MCF 10A (cell line): ENCODE results near the gene ISOC2. TPM values are rescaled to one million over a fixed set of nuclear protein-coding genes. Genes with fewer than 3 reads are reported as not detected.

Experiments
- BruUV-seq: library from RNA; stranded (reverse); fragments of 400-500 nt; replicated peaks from 2 replicates; lab custom pipeline; 2021; lab: Mats Ljungman, UMichigan
- CTCF ChIA-PET: fragments of 300-600 bp; sonication (Branson Sonifier 250); formaldehyde crosslinking; extraction: SDS; loops from one replicate; lab custom pipeline; 2021; ENCODE audit warnings: antibody characterized with exemption, inconsistent platforms; lab: Yijun Ruan, JAX
- POLR2A ChIA-PET: fragments of 300-600, 350-650 bp; sonication (Branson Sonifier 250); formaldehyde crosslinking; extraction: SDS; loops from one replicate; lab custom pipeline; 2020; ENCODE audit warnings: antibody characterized with exemption, inconsistent platforms; lab: Yijun Ruan, JAX
- DNase-seq: peaks from one replicate; pipeline ENCODE4 v3.0.0-alpha.2; 2018; ENCODE audit not compliant: unreplicated experiment
- H3K27ac Mint-ChIP-seq: one replicate; pipeline ENCODE4 v1.8.0; 2022; ENCODE audit warnings: mild to moderate bottlenecking, low read depth, mixed read lengths; ENCODE audit not compliant: unreplicated experiment
- H3K27me3 Mint-ChIP-seq: one replicate; pipeline ENCODE4 v1.8.0; 2022; ENCODE audit warnings: mixed read lengths; ENCODE audit not compliant: insufficient read depth, unreplicated experiment
- H3K36me3 Mint-ChIP-seq: one replicate; pipeline ENCODE4 v1.8.0; 2022; ENCODE audit warnings: mild to moderate bottlenecking, moderate library complexity, mixed read lengths; ENCODE audit not compliant: insufficient read depth, unreplicated experiment
- H3K4me1 Mint-ChIP-seq: one replicate; pipeline ENCODE4 v1.8.0; 2022; ENCODE audit warnings: mixed read lengths; ENCODE audit not compliant: insufficient read depth, unreplicated experiment
- H3K4me3 Mint-ChIP-seq: one replicate; pipeline ENCODE4 v1.8.0; 2022; ENCODE audit warnings: mild to moderate bottlenecking, moderate library complexity, mixed read lengths; ENCODE audit not compliant: unreplicated experiment
- H3K9me3 Mint-ChIP-seq: one replicate; pipeline ENCODE4 v1.8.0; 2022; ENCODE audit warnings: mixed read lengths; ENCODE audit not compliant: unreplicated experiment
- intact Hi-C: fragments of 100-400 bp; cut with micrococcal nuclease; formaldehyde crosslinking; loops from 2 replicates; pipeline ENCODE4 v1.14.1; 2022
- total RNA-seq: library from RNA; stranded (reverse); gene quantifications from 2 replicates; pipeline ENCODE4 v1.2.3, GENCODE V29; 2022
- TF ChIP-seq, protein P1 (sequence below): fragments of 200-600 bp; IDR thresholded peaks from one replicate; pipeline ENCODE4 v1.8.0; 2022; ENCODE audit warnings: antibody characterized with exemption, mild to moderate bottlenecking; ENCODE audit not compliant: unreplicated experiment

Gene ISOC2
- total RNA-seq, 1 experiment from 2014 or later, result 59.9 TPM

DNA sequence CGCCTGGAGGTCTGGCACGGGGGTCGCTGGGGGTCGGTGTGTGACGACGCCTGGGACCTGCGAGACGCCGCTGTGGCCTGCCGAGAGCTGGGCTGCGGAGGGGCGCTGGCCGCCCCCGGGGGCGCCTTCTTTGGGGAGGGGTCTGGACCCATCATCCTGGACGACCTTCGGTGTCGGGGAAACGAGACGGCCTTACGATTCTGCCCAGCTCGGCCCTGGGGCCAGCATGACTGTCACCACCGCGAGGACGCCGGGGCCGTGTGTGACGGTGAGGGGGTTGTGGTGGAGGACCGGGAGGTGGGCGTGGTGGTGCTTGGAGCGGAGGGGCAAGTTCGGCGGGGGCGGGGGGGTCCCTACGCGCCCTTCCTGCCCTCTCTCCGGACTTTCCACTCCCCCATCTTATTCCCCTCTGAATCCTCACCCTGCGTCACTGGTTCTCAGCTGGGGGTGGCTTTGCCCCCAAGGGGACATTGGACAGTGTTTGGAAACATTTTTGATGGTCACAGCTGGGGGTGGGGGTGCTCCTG lies 32.3 kb upstream of the ISOC2 start:
- CTCF ChIA-PET, result interaction anchor here (1.2 to 6.2 kb wide), 2 partner anchors 11 to 27 kb away, joined by 3 to 51 read pairs; no protein-coding TSS in a partner anchor

DNA sequence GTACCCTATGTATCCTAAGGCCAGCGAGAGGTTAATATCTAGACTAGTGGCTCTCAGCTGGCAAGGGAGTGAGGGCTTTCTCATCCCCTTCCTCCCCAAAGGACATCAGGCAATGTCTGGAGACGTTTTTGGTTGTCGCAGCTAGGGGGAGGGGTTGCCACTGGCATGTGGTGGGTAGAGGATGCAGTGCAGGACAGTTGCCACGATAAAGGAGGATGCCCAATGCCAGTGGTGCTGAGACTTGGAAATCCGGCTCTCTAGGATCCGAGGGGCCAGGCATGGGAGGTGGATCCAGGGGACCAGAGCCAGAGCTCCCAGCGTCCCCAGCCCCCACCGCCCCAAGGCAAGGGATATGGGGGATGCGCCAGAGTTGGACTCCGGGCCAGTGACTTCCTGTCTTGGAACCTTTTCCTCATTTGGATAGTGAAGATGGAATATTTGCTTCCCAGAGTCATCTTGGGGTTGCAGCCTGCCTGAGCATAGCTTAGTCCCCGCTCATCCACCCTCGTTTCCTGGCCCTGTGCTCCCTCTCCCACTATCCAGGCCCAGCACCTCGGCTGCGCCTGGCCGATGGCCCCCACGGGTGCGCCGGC lies 31.7 kb upstream of the ISOC2 start:
- no TSS peak for BruUV-seq
- Mint-ChIP-seq H3K27ac (no peak overlapping the region), H3K36me3 (peaks cover 5% of the 10 kb centered on the region), H3K27me3 (no peaks in the 10 kb centered on the region), H3K9me3 (no peaks in the 10 kb centered on the region), H3K4me1 (peaks cover 17% of the 10 kb centered on the region), H3K4me3 (no peak overlapping the region)
- ChIA-PET CTCF (interaction anchor here (0.6 to 6.2 kb wide), 3 partner anchors 8 to 26 kb away, joined by 3 to 51 read pairs (median 11); no protein-coding TSS in a partner anchor), POLR2A (no interaction called here)
- intact Hi-C loops, result no loop called here
- DNase-seq, result no peak
- TF ChIP-seq, protein P1, sequence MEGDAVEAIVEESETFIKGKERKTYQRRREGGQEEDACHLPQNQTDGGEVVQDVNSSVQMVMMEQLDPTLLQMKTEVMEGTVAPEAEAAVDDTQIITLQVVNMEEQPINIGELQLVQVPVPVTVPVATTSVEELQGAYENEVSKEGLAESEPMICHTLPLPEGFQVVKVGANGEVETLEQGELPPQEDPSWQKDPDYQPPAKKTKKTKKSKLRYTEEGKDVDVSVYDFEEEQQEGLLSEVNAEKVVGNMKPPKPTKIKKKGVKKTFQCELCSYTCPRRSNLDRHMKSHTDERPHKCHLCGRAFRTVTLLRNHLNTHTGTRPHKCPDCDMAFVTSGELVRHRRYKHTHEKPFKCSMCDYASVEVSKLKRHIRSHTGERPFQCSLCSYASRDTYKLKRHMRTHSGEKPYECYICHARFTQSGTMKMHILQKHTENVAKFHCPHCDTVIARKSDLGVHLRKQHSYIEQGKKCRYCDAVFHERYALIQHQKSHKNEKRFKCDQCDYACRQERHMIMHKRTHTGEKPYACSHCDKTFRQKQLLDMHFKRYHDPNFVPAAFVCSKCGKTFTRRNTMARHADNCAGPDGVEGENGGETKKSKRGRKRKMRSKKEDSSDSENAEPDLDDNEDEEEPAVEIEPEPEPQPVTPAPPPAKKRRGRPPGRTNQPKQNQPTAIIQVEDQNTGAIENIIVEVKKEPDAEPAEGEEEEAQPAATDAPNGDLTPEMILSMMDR, result no peak

More for the DNA sequence above, 32.3 kb upstream of the ISOC2 start:
- H3K9me3 Mint-ChIP-seq, result no peaks in the 10 kb centered on the region
- H3K4me1 Mint-ChIP-seq, result peaks cover 17% of the 10 kb centered on the region
- POLR2A ChIA-PET, result no interaction called here
- DNase-seq, result no peak
- H3K27me3 Mint-ChIP-seq, result no peaks in the 10 kb centered on the region
- intact Hi-C loops, result no loop called here
- H3K4me3 Mint-ChIP-seq, result no peak overlapping the region
- TF ChIP-seq, protein P1, result no peak
- H3K27ac Mint-ChIP-seq, result no peak overlapping the region
- BruUV-seq, result no TSS peak
- peaks cover 5% of the 10 kb centered on the region for H3K36me3 Mint-ChIP-seq

DNA sequence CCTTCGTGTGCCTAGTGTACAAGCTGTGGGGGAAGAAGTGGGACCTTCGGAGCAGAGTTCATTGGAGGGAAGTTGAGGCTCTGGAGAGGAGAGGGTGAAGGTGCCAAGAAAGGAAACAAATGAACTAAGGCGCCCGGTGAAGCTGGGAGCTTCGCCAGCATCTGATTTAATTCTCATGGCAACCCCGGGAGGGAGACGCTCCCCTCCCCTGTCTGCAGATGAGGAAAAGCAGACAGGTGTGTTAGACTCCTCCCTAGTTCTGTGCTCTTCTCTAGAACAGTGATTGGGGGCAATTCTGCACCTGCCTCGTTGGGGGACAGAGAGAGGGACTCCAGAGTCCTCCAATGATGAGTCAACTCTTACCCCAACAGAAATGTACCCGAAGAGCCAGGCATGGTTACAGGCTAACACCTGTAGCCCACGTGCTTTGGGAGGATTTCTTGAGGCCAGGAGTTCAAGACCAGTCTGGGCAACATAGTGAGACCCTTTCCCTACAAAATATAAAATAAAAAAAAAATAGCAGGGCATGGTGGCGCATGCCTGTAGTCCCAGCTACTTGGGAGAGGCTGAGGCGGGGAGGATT lies 31.0 kb upstream of the ISOC2 start:
- H3K36me3 Mint-ChIP-seq, result peaks cover 5% of the 10 kb centered on the region
- TF ChIP-seq, protein P1, result no peak
- BruUV-seq, result no TSS peak
- H3K27me3 Mint-ChIP-seq, result no peaks in the 10 kb centered on the region
- peak; percentile 58 for DNase-seq
- CTCF ChIA-PET, result interaction anchor here (0.6 to 6.2 kb wide), 5 partner anchors 9 to 403 kb away, joined by 3 to 51 read pairs (median 4); no protein-coding TSS in a partner anchor
- no peak overlapping the region for H3K27ac Mint-ChIP-seq
- peaks cover 21% of the 10 kb centered on the region for H3K4me1 Mint-ChIP-seq
- no peak overlapping the region for H3K4me3 Mint-ChIP-seq
- no peaks in the 10 kb centered on the region for H3K9me3 Mint-ChIP-seq
- intact Hi-C loops, result no loop called here
- POLR2A ChIA-PET, result interaction anchor here (0.9 to 1.0 kb wide), 2 partner anchors 12 to 17 kb away, joined by 3 to 4 read pairs; partner anchors contain the start of gene ZNF628
